Neural crest cell (in vitro differentiated cells): ENCODE measurements around the gene TRPM8. TPM values are rescaled to one million over a fixed set of nuclear protein-coding genes. Genes with fewer than 3 reads are reported as not detected.

ENCODE experiments used
- DNase-seq: peaks from one replicate; pipeline ENCODE4 v3.0.0; 2021; ENCODE audit warnings: low read depth, mixed read lengths, low spot score
- H3K27ac Mint-ChIP-seq: one replicate; pipeline ENCODE4 v1.8.0; 2021; ENCODE audit warnings: mild to moderate bottlenecking, mixed read lengths; ENCODE audit not compliant: unreplicated experiment
- H3K27me3 Mint-ChIP-seq: 2 replicates; pipeline ENCODE4 v1.8.0; 2021; ENCODE audit warnings: low read depth, mild to moderate bottlenecking, mixed read lengths
- H3K36me3 Mint-ChIP-seq: 2 replicates; pipeline ENCODE4 v1.8.0; 2021; ENCODE audit warnings: low read depth, mild to moderate bottlenecking, mixed read lengths
- H3K4me1 Mint-ChIP-seq: 2 replicates; pipeline ENCODE4 v1.8.0; 2021; ENCODE audit warnings: mixed read lengths
- H3K4me3 Mint-ChIP-seq: one replicate; pipeline ENCODE4 v1.8.0; 2021; ENCODE audit warnings: mild to moderate bottlenecking, mixed read lengths
- H3K9me3 Mint-ChIP-seq: 2 replicates; pipeline ENCODE4 v1.8.0; 2021; ENCODE audit warnings: mixed read lengths
- CTCF ChIP-seq: fragments of 200-600 bp; sonication (generic); conservative IDR thresholded peaks from 2 replicates; pipeline ENCODE4 v1.5.0; 2021; ENCODE audit warnings: antibody characterized with exemption, mild to moderate bottlenecking
- total RNA-seq: library from RNA; stranded (reverse); gene quantifications from 2 replicates; pipeline ENCODE4 v1.2.1, GENCODE V29; 2021

The TRPM8 gene
- total RNA-seq, 1 donor from 2014 or later = 0.07 TPM

DNA sequence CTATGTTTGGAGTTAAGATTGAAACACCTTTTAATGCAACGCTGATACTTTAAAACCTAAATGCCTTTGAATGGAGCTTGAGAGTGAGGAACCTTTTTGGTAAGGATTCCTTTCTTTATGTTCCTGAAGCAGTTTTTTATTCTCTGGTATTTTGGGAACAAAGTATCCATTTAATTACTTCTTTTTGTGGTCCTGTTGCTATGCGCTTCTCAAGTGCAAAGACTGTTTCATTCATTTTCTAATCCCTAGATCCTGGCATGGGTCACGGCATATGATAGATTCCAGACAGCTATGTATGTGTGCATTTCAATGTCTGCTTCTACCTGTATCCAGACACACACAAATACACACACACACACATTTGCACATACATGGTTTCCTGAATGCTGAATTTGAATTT lies 28.0 kb downstream of the TRPM8 start:
- Mint-ChIP-seq H3K4me3 (no peak overlapping the region), H3K27me3 (peaks cover 12% of the 10 kb centered on the region), H3K27ac (no peak overlapping the region), H3K4me1 (peaks cover 7% of the 10 kb centered on the region), H3K36me3 (no peaks in the 10 kb centered on the region), H3K9me3 (peaks cover 8% of the 10 kb centered on the region)
- DNase-seq = no peak
- no peak for TF ChIP-seq CTCF

- Mint-ChIP-seq H3K9me3 (peaks cover 1% of the 10 kb centered on the region), H3K36me3 (no peaks in the 10 kb centered on the region), H3K4me1 (peaks cover 8% of the 10 kb centered on the region), H3K27ac (no peak overlapping the region), H3K27me3 (peaks cover 35% of the 10 kb centered on the region), H3K4me3 (no peak overlapping the region)
- DNase-seq = no peak
- TF ChIP-seq CTCF = no peak
Observed at GRCh38 chr2:233950078-233950825, 33.1 kb downstream of the TRPM8 start.

GRCh38 chr2:233952335-233952734 lies 35.2 kb downstream of the TRPM8 start:
- H3K9me3 Mint-ChIP-seq = peaks cover 2% of the 10 kb centered on the region
- no peaks in the 10 kb centered on the region for H3K36me3 Mint-ChIP-seq
- no peak for DNase-seq
- H3K4me3 Mint-ChIP-seq = no peak overlapping the region
- H3K4me1 Mint-ChIP-seq = peaks cover 8% of the 10 kb centered on the region
- no peak for TF ChIP-seq CTCF
- H3K27me3 Mint-ChIP-seq = peaks cover 34% of the 10 kb centered on the region
- H3K27ac Mint-ChIP-seq = no peak overlapping the region

DNA sequence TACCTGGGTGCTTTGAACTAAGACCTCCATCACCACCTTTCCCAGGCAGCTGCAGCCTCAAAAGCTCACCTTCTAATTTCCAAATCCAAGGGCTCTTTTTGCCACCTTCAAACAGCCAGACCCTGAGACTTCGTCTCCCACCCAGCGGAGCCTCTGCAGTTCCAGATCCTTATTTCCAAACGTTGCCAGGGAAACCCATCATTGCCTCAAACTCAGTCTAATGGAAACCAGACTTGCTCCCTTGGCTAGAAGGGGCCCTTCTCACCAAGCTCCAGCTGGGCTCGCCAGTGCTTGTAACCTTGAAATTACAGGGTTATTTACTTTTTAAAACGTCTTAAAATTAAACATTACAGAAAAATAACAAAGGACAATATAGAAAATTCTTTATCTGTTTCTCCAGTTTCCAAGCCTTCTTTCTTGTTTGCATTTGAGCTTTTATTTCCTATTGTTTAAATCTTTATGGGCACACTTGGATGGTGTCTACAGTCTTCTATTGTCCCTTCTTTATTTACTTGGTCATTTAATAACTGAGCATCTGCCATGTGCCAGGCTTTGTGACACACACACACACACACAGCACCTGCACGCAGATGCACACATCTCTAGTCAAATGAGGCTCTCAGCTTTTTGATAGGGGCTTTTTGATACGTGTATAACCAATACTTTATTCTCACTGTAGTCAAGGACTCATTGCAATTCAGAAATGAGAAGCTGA lies 36.1 kb downstream of the TRPM8 start:
- Mint-ChIP-seq H3K4me1 (peaks cover 8% of the 10 kb centered on the region), H3K4me3 (no peak overlapping the region), H3K36me3 (no peaks in the 10 kb centered on the region), H3K27me3 (peaks cover 33% of the 10 kb centered on the region), H3K9me3 (peaks cover 2% of the 10 kb centered on the region), H3K27ac (no peak overlapping the region)
- TF ChIP-seq CTCF = no peak
- DNase-seq = no peak

DNA sequence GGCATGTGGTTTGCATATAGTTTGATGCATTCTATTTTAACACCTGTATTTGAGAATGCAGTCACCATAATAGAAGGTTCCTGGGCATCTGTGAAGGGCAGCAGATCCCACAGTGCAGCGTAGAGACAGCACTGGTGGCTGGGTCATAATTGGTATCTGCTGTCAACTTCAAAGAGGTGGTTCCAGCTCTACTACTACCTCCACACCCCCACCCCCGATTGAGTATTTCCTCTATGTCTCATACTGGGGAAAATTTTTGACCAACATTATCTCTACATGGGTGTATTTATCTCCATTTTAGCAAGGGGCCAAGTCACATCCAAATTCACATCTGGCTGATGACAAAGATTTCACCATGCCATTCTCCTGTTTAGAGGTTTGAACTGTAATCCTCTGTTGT lies 43.0 kb downstream of the TRPM8 start:
- DNase-seq = no peak
- peaks cover 5% of the 10 kb centered on the region for H3K27me3 Mint-ChIP-seq
- H3K4me3 Mint-ChIP-seq = no peak overlapping the region
- H3K36me3 Mint-ChIP-seq = no peaks in the 10 kb centered on the region
- H3K9me3 Mint-ChIP-seq = peaks cover 2% of the 10 kb centered on the region
- H3K4me1 Mint-ChIP-seq = no peaks in the 10 kb centered on the region
- no peak for TF ChIP-seq CTCF
- H3K27ac Mint-ChIP-seq = no peak overlapping the region
